Cardiac septum (tissue), 1 donor: ENCODE data around the gene ITPR2. TPM values are rescaled to one million over a fixed set of nuclear protein-coding genes. Genes with fewer than 3 reads are reported as not detected.
"Not testable (repeated sequence)": the region's sequence is repeated elsewhere in the genome, so short reads cannot be mapped to it uniquely, and the experiment has no call there.

Experiments used
- DNase-seq: peaks from one replicate; pipeline ENCODE4 v3.0.0-alpha.2; 2020; ENCODE audit warnings: low spot score
- intact Hi-C: fragments of 100-400 bp; cut with DNase I; formaldehyde crosslinking; loops from one replicate; pipeline ENCODE4 v1.14.0; 2022
- total RNA-seq: library from RNA; stranded (reverse); fragmentation: NEBNext Ultra II Directional; extraction: Animal tissue kit (Norgen Biotek cat#: 25700); gene quantifications from one replicate; pipeline ENCODE4 v1.2.1, GENCODE V29; 2021
- donor health status: DM: no; HTN: no; CAD: no.

Gene ITPR2
- total RNA-seq, 1 donor from 2014 or later = 20.9 TPM

GRCh38 chr12:26524862-26525465 is 308.0 kb downstream of the ITPR2 start:
- intact Hi-C loops = loop anchor here (10.0 kb wide), 1 partner anchor 410 kb away; no protein-coding TSS in a partner anchor
- DNase-seq = no peak

GRCh38 chr12:26523708-26524150 is 309.3 kb downstream of the ITPR2 start:
- intact Hi-C loops = loop anchor here (10.0 kb wide), 1 partner anchor 409 kb away; no protein-coding TSS in a partner anchor

GRCh38 chr12:26520869-26521268 is 312.1 kb downstream of the ITPR2 start:
- intact Hi-C loops = loop anchor here (10.0 kb wide), 1 partner anchor 406 kb away; no protein-coding TSS in a partner anchor
- DNase-seq = no peak

More at GRCh38 chr12:26523708-26524150, 309.3 kb downstream of the ITPR2 start:
- peak; percentile 91 for DNase-seq

- intact Hi-C loops = loop anchor here (10.0 kb wide), 1 partner anchor 405 kb away; no protein-coding TSS in a partner anchor
- no peak for DNase-seq
These were observed 312.9 kb downstream of the ITPR2 start for GRCh38 chr12:26520109-26520508.

- intact Hi-C loops = no loop called here
- DNase-seq = no peak
These were observed 313.5 kb downstream of the ITPR2 start for GRCh38 chr12:26519462-26519861.

GRCh38 chr12:26517320-26517719 is 315.7 kb downstream of the ITPR2 start:
- intact Hi-C loops, DNase-seq: not testable (repeated sequence)

- no peak for DNase-seq
- intact Hi-C loops = no loop called here
These were observed 318.6 kb downstream of the ITPR2 start for GRCh38 chr12:26514364-26514763.

- no peak for DNase-seq
- intact Hi-C loops = no loop called here
These were observed 319.5 kb downstream of the ITPR2 start for GRCh38 chr12:26513363-26514043.

GRCh38 chr12:26512213-26512612 is 320.8 kb downstream of the ITPR2 start:
- no peak for DNase-seq
- intact Hi-C loops = no loop called here

- intact Hi-C loops = no loop called here
- DNase-seq = no peak
These were observed 322.7 kb downstream of the ITPR2 start for GRCh38 chr12:26510354-26510674.

GRCh38 chr12:26507613-26508012 is 325.4 kb downstream of the ITPR2 start:
- intact Hi-C loops = no loop called here

GRCh38 chr12:26499979-26500640 is 332.9 kb downstream of the ITPR2 start:
- DNase-seq = no peak
- intact Hi-C loops = no loop called here

More at GRCh38 chr12:26507613-26508012, 325.4 kb downstream of the ITPR2 start:
- no peak for DNase-seq

GRCh38 chr12:26496170-26496569 is 336.8 kb downstream of the ITPR2 start:
- intact Hi-C loops = no loop called here
- DNase-seq = no peak

GRCh38 chr12:26493656-26494055 is 339.3 kb downstream of the ITPR2 start:
- DNase-seq = no peak
- intact Hi-C loops = no loop called here

- DNase-seq = no peak
- intact Hi-C loops = no loop called here
These were observed 340.6 kb downstream of the ITPR2 start for GRCh38 chr12:26492406-26492805.

- no peak for DNase-seq
- intact Hi-C loops = no loop called here
These were observed 343.1 kb downstream of the ITPR2 start for GRCh38 chr12:26489908-26490307.

GRCh38 chr12:26488351-26488750 is 344.6 kb downstream of the ITPR2 start:
- intact Hi-C loops = no loop called here
- no peak for DNase-seq

GRCh38 chr12:26473291-26473690 is 359.7 kb downstream of the ITPR2 start:
- intact Hi-C loops = no loop called here
- no peak for DNase-seq

- intact Hi-C loops = no loop called here
- DNase-seq = no peak
These were observed 361.4 kb downstream of the ITPR2 start for GRCh38 chr12:26471560-26471959.

GRCh38 chr12:26469421-26470180 is 363.4 kb downstream of the ITPR2 start:
- no peak for DNase-seq
- intact Hi-C loops = no loop called here
